ENCODE results near the gene VWC2L. TPM values are rescaled to one million over a fixed set of nuclear protein-coding genes. Genes with fewer than 3 reads are reported as not detected.

Gene VWC2L
- total RNA-seq, 2 donors from 2014 or later = not detected

GRCh38 chr2:214471990-214472389 is 61.1 kb downstream of the VWC2L start:
- no peak for TF ChIP-seq POLR2AphosphoS5 (IDR thresholded peaks at IDR 0.05)
- TF ChIP-seq CTCF (IDR thresholded peaks at IDR 0.05) = no peak
- no peak for TF ChIP-seq POLR2A (IDR thresholded peaks at IDR 0.05)
- H3K9me3 ChIP-seq = no peaks in the 10 kb centered on the region
- 100% methylated on average over 1 of the region's 1 CpG for WGBS
- DNase-seq (ENCODE audit: low spot score) = no peak
- H3K27me3 ChIP-seq (replicated peaks; ENCODE audit: insufficient read depth) = no peaks in the 10 kb centered on the region
- H3K27ac ChIP-seq = no peak overlapping the region
- no peaks in the 10 kb centered on the region for H3K36me3 ChIP-seq
- no peaks in the 10 kb centered on the region for H3K4me1 ChIP-seq (replicated peaks)
- intact Hi-C loops (cut with DNase I) = no loop called here
- no peak overlapping the region for H3K4me3 ChIP-seq

- Histone ChIP-seq H3K4me1 (replicated peaks) (no peaks in the 10 kb centered on the region), H3K27me3 (replicated peaks; ENCODE audit: insufficient read depth) (no peaks in the 10 kb centered on the region), H3K9me3 (no peaks in the 10 kb centered on the region), H3K4me3 (no peak overlapping the region), H3K27ac (no peak overlapping the region), H3K36me3 (no peaks in the 10 kb centered on the region)
- WGBS = 29% methylated on average over 2 of the region's 2 CpGs
- intact Hi-C loops (cut with DNase I) = no loop called here
- no peak for DNase-seq (ENCODE audit: low spot score)
- TF ChIP-seq CTCF (IDR thresholded peaks at IDR 0.05) (no peak), POLR2A (IDR thresholded peaks at IDR 0.05) (no peak), POLR2AphosphoS5 (IDR thresholded peaks at IDR 0.05) (no peak)
Observed at GRCh38 chr2:214477305-214477704, 66.5 kb downstream of the VWC2L start.

GRCh38 chr2:214481204-214481603 is 70.3 kb downstream of the VWC2L start:
- no peaks in the 10 kb centered on the region for H3K27me3 ChIP-seq (replicated peaks; ENCODE audit: insufficient read depth)
- no peak overlapping the region for H3K4me3 ChIP-seq
- H3K27ac ChIP-seq = no peak overlapping the region
- WGBS = 0% methylated on average over 1 of the region's 1 CpG
- intact Hi-C loops (cut with DNase I) = no loop called here
- no peaks in the 10 kb centered on the region for H3K9me3 ChIP-seq
- H3K36me3 ChIP-seq = no peaks in the 10 kb centered on the region
- DNase-seq (ENCODE audit: low spot score) = no peak
- TF ChIP-seq POLR2A (IDR thresholded peaks at IDR 0.05) (no peak), CTCF (IDR thresholded peaks at IDR 0.05) (no peak), POLR2AphosphoS5 (IDR thresholded peaks at IDR 0.05) (no peak)
- H3K4me1 ChIP-seq (replicated peaks) = no peaks in the 10 kb centered on the region

GRCh38 chr2:214482728-214483127 is 71.9 kb downstream of the VWC2L start:
- TF ChIP-seq POLR2A (IDR thresholded peaks at IDR 0.05) (no peak), POLR2AphosphoS5 (IDR thresholded peaks at IDR 0.05) (no peak), CTCF (IDR thresholded peaks at IDR 0.05) (no peak)
- H3K36me3 ChIP-seq = no peaks in the 10 kb centered on the region
- intact Hi-C loops (cut with DNase I) = no loop called here
- no peaks in the 10 kb centered on the region for H3K9me3 ChIP-seq
- H3K27me3 ChIP-seq (replicated peaks; ENCODE audit: insufficient read depth) = no peaks in the 10 kb centered on the region
- H3K4me3 ChIP-seq = no peak overlapping the region
- DNase-seq (ENCODE audit: low spot score) = no peak
- no peak overlapping the region for H3K27ac ChIP-seq
- whole genome bisulfite sequencing = 86% methylated on average over 2 of the region's 2 CpGs
- H3K4me1 ChIP-seq (replicated peaks) = no peaks in the 10 kb centered on the region

GRCh38 chr2:214484239-214484638 is 73.4 kb downstream of the VWC2L start:
- intact Hi-C loops (cut with DNase I) = no loop called here
- TF ChIP-seq POLR2A (IDR thresholded peaks at IDR 0.05) (no peak), POLR2AphosphoS5 (IDR thresholded peaks at IDR 0.05) (no peak), CTCF (IDR thresholded peaks at IDR 0.05) (no peak)
- Histone ChIP-seq H3K27ac (no peak overlapping the region), H3K9me3 (no peaks in the 10 kb centered on the region), H3K4me1 (replicated peaks) (no peaks in the 10 kb centered on the region), H3K36me3 (no peaks in the 10 kb centered on the region), H3K27me3 (replicated peaks; ENCODE audit: insufficient read depth) (no peaks in the 10 kb centered on the region), H3K4me3 (no peak overlapping the region)
- no peak for DNase-seq (ENCODE audit: low spot score)
- 58% methylated on average over 3 of the region's 3 CpGs for WGBS

Measured in prostate gland (tissue), 2 donors.